ENCODE data around the gene METTL27.

DNA sequence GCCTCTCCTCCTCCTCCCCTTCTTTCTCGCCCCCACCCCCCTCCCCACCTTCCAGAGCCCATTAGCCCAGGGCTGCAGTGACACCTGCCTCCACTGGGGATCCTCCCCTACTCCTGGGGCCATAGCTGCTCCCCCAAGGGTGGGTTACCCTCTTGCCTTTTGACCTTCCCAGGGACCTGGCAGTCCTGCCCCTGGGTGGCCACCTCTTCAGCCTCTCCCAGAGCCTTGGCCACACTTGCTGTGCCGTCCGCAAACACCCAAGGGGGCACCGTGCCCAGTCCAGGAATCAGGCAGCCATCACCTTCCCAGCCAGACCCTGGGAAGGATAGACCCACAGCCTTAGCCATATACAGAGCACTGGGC, 31.3 kb downstream of the METTL27 start:
- TF ChIP-seq POLR2A (IDR thresholded peaks at IDR 0.05; ENCODE audit: low read depth, low read length): no peak
- TF ChIP-seq POLR2AphosphoS5 (IDR thresholded peaks at IDR 0.05; ENCODE audit: low read depth, low read length): no peak

Data from GM12892 (cell line).